Ramos (cell line): ENCODE results near the gene FRMD4A.

Experiments used
- in situ Hi-C: fragments of 300-500 bp; cut with MboI; formaldehyde crosslinking; loops from one replicate; pipeline ENCODE4 v1.14.3; 2022; ENCODE audit warnings: low sequenced_read_pairs; ENCODE audit not compliant: unreplicated experiment

FRMD4A gene

DNA sequence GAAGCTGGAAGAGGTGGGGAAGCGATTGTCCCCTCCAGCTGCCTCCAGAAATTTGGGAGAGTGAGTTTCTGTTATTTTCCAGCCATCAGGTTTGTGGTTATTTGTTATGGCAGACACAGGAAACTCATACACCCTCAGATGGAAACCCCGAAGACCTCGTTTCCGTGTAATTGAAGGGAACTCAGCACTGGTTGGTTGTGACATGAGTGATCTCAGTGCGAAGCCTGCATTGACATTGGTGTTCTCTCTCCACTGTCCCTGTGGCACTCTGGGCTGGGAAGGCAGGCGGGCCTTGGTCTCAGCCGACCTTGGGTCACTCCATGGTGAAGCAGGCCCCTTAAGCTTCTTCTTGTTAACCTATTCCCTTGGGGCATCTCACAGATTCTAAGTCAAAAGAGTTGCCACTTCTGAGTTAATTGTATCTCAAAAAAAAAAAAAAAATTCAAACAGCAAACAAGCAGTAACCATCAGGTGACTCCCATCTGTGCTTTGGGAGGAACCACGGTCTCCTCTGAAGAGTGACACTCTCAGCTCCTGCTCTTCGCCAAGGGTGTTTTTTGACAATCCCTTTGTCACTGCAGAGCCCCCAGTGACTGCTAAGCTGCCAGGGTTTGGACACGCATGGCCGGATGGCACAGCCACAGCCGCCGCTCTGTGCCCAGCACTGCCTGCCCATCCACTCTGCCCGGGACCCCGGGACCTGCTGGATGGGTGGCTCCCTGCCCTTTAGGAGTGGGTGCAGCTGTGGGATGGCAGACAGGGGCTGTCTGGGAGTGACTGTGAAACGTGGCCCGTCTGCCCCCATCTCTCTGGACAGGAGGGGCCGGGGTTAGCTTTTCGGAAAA, 510.4 kb downstream of the FRMD4A start:
- in situ Hi-C loops, result no loop called here

DNA sequence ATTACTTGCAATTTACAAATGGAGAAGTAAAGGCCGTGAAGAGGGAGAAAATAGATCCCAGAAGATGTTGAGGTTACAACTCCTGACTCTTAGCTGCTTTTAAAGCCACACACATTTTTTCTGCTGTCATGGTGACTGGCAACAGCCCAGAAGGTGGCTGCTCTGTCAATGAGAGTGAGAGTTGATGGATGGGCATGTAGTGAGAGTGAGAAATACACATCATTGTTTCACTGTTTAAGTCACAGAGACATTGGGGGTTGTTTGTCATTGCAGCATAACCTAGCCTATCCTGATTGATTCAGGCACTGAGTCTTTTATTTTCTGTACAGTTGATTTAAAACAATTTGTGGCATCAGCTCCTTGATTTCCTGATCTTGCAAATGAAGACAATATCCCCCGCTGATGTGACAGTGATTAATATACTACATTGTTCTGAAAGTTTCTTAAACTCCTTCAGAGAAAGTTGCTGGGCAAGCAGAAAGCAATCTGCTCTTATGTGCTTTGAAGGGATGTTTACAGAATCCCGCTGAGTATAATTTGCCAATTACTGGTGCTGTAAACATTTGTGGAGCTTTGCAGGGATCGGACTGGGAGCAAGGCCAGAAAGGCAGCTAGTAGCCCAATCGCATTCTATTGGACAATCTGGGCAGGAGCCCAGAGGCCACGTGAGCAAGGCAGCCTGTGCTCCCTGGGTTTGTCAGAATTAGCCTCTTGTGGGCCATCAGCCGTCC, 514.4 kb downstream of the FRMD4A start:
- in situ Hi-C loops, result no loop called here

DNA sequence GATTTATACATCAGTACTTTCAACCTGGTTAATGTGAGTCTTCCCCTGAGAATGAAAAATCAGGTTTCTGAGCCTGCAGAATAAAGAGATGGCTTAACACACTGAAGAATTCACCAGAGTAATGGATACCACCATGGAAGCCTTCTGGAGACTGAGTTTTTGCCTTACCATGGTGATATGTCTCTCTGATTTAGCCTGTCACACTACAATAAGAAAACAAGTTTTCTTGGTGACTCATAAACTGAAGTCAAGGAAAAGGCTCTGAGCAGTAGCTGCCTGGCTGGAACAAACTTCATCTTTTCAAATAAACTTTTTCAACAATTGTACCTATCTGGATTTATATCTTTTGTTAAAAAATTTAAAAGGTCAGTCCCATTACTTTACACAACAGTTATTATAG, 515.0 kb downstream of the FRMD4A start:
- in situ Hi-C loops, result no loop called here

DNA sequence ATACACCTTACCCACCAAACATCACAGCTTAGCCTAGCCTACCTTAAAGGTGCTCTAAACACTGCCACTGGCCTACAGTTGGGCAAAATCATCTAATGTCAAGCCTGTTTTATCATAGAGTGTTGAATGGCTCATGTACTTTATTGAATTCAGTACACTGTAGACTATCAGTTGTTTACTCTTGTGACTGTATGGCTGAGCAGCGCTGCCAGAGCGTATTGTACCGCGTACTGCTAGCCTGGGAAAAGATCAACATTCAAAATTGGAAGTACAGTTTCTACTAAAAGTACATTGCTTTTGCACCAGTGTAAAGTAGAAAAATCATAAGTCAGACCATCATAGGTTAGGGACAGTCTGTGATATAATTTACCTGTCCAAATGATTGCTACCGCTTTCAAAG, 517.2 kb downstream of the FRMD4A start:
- in situ Hi-C loops, result no loop called here

DNA sequence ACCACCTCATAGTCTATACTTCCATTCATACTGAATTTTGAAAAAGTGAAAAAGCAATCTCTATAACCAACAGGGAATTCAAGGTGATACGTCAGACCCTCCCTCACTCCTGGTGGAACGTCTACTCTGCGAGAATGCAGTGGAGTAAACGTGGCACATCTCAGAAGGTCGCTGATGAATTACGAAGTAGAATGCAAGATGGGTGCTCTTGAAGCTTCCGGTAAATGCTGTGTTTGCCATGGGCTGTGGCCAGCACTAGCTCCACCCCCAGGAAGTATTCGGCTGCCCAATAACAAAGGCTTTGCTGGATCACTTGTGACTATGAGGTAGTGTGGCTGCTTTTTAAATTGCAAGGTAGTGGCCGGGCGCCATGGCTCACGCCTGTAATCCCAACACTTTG, 517.9 kb downstream of the FRMD4A start:
- in situ Hi-C loops, result no loop called here

DNA sequence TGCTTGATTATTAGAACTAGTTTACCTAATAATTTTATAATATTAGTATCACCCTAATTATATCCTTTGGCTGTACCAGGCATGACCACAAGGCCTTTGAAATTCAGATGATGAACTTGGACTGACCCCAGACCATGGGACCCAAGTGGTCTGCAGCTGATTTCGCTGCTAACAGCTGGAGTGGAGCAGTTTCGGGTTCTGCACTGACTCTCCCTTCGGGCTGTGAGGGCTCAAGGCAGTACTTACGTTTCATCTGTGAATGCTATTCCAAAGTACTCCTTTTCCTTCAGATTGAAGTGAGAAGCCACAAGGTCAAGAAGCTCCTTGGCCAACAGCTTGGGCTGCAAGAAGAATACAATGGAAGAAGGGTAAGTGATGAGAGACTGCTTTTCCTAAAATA, 520.2 kb downstream of the FRMD4A start:
- in situ Hi-C loops, result no loop called here

DNA sequence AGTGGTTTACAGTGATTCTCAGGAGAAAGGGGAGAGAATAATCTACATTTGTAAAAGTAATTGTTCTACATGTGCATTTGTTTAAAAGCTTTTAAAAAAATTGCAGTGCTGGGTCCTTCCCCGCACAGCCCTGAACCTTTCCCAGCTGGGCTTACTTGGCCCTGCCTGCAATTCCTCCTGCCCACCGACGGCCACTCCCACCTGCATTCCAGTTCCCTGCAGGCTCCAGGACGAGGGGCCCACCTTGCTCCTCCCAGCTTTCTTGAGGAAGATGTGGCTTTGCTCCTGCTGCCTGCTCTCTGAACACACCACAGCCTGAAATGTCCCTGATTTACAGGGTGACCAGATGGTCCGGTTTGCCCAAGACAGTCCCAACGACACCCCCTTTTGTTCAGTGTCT, 521.3 kb downstream of the FRMD4A start:
- in situ Hi-C loops, result no loop called here

DNA sequence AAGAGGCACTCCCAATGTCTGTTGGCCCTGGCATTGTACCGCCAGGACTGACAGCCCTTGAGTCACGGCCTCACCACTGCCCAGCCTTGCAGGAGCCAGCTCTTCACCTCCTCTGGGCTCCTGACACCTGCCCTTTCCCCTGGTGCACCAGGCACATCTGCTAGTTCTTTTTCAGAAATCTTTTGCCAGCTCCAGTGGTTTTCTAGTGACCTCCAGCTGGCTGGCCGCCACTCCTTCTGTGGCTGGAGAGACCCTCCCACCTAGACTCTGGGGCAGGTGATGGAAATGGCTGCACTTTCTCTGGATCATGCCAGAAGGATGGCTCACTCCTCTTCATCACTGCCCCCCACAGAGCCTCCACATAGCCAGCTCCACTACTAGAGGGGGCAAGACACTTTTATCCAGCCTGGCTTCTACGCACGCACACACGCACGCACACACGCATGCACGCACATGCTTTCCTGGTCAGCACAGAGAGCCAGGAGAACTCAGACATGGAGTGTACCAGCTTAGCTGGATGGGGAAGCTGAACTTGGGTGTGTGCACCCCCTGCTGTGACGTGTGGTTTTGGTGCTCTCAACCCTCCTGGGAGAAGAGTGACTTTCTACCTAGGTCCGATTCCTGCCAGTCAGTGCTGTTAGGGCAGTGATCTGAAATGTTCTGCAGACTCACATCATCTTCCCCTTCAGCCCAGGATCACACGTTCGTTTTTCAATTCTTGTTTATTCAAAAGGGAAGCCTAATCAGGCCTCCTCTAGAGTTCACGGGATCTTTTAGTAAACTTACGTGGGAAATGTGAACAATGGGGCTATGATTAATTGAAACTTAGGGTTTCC, 522.0 kb downstream of the FRMD4A start:
- in situ Hi-C loops, result no loop called here

DNA sequence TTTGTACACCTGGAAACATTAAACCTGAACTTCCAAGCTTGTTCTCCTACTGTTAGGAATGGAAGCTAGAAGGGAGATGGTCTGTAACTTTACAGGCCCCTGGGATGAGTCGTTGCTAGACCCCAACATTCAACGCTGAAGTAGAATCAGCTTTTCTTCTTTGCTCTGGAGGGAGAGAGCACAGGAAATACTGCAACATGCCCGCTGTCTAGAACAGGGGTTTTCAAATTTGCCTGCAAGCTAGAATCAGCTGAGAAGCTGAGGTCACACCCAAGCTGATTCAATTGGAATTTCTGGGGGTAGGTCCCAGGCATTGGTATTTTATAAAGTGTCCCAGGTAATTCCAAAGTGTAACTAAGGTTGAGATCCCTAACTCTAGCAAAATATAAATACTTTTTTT, 524.3 kb downstream of the FRMD4A start:
- in situ Hi-C loops, result no loop called here

DNA sequence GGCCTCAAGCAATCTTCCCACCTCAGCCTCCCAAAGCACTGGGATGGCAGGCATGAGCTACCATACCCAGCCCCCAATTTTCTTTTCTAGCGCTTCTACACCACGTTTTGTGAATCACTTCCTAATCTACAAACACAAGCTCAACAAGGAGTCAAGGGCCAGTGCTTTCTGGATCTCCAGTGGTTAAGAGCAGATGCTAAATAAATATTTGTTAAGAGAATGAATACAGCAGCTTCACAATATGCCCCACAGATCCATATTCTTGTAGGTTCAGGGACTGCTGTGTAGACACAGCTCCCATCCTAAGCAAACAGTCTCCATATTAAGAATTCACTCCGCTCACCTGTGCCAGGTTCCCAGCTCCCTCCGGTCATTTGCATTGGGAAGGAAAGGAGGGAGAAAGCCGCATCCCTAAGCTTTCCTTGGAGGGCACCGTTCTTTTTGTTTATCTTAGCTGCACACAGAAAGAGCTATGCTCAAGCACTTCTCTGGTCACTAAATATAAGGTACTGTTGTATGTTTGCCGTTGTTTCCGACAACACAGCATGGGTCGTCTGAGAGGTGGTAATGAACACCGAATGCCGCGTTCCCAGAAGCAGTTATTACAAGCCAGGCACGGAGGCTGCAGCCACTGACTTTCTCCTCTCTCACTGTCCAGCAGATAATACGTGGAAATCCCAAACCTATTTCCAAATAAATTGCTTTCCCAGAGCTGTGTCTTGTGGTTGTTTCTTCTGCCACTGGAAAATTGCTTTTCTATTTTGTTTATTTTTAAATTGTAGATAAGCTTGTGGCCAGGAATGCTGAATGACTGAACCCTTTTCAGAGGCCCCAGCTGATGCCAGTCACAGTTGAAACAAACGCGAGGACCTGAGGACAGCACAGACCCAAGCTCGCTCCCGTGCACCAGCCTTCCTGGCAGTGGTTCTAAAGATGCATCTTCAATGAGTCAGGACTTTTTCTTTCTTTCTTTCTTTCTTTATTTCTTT, 526.9 kb downstream of the FRMD4A start:
- in situ Hi-C loops, result no loop called here

DNA sequence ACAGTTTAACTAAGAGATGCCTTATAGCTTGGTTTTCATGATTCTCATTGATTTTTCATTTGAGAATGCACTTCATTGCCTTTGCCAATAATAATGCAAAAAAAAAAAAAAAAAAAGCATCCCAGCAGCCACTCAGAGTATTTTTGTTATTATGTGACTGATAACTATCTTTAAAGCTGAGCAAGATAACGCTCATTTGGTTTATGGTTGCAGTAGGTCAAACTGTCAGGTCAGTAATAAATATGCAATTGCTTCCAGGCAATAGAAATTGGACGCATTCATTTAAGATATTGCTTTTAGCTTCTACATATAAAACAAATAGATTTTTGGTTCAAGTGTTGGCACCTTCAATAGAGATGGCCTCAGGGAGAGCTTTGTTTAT, 528.8 kb downstream of the FRMD4A start:
- in situ Hi-C loops, result no loop called here

DNA sequence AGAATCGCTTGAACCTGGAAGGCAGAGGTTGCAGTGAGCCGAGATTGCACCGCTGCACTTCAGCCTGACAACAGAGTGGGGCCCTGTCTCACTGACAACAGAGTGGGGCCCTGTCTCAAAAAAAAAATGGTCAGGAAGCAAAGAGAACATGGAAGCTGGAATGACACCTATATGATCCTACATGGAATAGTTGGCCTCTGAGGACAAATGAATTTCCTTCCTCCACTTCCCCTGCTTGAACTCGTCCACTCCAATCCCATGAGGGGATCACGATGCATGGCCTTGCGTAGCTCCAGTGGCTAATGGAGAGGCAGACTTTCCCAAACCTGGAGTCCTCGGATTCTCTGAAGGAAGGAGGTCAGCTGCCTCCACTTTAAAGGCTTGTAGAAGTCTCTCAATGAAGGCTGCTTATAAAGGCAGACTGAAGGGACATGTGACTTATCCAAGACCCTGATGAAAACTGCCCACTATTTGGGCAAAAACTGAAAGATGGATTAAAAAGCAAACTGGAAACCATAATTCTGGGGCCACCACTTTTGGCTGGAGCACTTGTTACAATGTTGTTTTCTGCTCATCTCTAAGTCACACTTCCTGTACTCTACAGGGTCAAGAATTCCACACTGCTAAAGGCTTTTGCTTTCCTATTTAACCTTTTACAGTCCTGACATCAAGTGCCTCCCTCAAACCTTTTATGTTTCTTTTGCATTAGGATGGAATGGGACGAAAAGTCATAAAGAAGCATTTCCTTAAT, 529.4 kb downstream of the FRMD4A start:
- in situ Hi-C loops, result no loop called here

DNA sequence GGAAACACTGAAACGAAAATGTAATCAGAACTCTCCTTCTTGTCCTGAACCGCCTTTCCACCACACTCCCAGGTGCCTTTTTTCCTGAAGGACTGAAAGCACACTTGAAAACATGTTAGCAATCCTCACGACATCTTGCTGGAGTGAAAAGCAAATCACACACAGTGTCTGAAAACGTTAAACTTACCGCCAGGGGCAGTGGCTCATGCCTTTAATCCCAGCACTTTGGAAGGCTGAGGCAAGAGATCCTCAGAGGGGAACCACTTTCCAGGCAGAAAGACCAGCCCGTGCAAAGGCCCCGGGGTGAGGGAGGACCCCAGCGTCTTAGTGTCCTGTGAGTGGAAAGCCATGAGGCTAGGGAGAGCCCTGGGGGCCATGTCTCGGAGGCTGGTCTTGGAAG, 533.6 kb downstream of the FRMD4A start:
- in situ Hi-C loops, result no loop called here

DNA sequence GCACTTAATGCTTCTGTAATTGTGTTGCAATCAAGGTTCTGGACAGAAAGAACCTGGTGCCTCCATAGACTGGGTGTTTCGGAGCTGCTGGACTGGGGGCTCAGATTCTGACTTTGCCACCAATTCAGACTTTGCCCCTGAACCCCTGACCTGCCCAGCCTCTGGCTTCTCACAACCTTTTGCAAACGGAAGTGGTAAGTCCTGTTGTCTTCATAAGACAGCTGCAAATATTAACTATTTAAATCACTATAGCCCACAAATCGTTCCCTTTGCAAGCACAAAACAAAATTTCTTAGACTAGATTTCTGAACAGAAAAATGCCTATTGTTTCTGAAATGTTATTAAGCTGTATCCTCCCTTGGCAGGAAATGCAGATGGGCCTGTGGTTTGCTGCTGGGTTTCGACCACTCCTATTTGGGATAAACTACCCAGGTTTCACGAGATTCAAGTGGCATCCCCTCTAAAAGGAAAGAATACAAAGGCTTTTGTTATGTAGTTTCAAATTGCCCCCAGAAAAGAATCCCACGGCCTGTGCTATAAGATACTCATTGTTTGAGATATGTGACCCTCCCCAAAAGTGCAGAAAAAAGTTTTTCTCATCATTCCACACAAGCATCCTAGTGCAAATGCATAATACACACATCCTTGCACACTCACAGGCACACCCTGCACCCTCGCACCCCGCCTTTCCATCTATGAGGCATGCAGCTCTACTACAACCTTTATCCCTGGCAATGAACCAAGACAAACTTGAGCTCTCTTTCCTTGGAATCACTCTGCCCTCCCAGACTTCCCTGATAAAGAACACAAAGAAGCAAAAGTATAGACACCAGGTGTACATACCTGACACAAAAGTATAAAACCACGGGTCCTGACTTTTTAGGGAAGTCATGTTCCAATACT, 534.8 kb downstream of the FRMD4A start:
- in situ Hi-C loops, result no loop called here

DNA sequence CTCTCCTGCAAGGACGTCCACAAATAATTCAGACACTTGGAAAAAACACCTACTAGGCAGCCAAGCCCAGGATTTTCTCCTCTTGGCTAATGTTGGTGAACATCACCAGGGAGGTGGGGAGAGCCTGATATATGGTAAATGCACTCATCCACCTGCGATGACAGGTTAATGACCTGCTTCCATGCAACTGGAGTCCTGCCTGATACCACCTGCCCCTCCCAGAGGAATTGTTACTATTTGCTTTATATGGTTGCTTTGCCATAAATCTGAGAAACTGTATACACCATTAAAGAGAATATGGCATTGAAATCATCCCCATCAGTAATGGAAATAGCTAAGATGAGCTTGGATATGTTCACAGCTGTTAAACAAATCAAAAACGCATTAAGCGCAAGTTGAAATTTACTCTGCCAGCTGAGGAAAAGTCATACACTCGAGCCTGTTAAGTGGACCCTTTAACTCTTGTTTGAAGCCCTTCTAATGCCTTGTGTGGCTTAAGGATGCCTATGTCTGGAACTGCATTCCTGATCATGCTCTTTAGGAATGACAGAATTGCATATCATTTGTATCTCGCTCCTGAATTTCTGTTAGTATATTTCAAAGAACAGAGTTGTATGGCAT, 535.6 kb downstream of the FRMD4A start:
- in situ Hi-C loops, result no loop called here

DNA sequence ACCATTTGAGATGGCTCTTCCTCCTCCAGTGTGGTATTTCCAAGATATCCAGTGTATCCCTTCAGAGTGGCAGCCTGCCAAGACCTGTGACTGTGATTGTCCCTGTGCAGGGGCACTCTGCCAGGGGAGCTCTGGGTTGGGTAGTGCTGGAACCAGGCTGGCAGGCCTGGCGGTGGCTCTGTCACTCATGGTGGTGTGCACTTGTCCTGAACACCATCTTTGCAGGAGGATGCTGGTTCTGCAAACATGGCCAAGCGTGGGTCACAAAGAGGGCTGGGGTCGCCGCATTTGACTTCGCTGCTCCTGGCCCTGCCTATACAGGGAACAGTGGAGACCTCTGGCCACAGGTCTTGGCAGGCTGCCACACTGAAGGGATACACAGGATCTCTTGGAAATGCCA, 538.7 kb downstream of the FRMD4A start:
- in situ Hi-C loops, result no loop called here

DNA sequence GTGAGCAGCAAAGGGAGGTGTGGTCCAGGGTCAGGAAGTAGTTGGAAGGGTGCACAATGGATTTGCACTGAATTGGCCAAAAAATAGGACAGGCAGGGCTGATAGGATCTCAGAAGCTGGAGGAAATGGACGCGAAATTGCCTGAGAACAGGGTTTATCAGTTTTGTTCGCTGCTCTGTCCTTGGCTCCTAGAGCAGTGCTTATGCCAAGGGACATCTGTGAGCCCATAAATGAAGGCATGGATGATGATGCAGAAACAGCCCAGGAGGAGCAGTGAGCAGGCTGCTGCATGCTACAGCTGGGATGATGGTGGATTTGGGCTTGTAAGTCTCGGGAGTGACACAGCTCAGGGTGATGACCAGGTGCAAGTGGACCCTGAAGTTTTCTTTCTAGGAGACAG, 539.2 kb downstream of the FRMD4A start:
- in situ Hi-C loops, result no loop called here

DNA sequence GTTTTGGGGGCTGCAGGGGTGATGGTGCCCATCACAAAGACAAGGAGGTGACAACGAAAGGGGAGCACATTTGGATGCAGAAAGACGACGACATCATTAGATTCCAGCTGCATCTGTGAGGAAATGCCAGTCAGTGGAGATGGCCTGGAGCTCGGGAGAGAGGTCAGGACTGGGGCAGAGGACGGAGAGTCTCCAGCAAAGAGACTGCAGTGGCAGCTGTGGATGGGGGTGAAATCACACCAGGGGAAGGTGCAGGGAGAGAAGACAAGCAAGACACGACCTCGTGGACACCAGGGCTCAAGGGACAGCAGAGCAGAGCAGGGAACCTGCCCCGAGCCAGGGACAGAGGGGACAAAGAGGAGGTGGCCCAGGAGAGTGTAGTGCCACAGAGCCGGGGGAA, 540.5 kb downstream of the FRMD4A start:
- in situ Hi-C loops, result no loop called here
